GM12891 (cell line): ENCODE measurements around the gene ARHGAP15.

Source experiments
- POLR2A ChIP-seq: IDR thresholded peaks from 2 replicates; pipeline ENCODE4 v1.6.1; 2011; ENCODE audit warnings: low read depth, low read length, control low read depth
- POLR2AphosphoS5 ChIP-seq: IDR thresholded peaks from 2 replicates; pipeline ENCODE4 v1.6.1; 2011; ENCODE audit warnings: low read depth, low read length, control low read depth
- POU2F2 ChIP-seq: IDR thresholded peaks from 2 replicates; pipeline ENCODE4 v1.6.1; 2011; ENCODE audit warnings: low read depth, mild to moderate bottlenecking, control low read depth, low read length, moderate library complexity
- TAF1 ChIP-seq: IDR thresholded peaks from 2 replicates; pipeline ENCODE4 v1.6.1; 2011; ENCODE audit warnings: low read depth, low read length, control low read depth

DNA sequence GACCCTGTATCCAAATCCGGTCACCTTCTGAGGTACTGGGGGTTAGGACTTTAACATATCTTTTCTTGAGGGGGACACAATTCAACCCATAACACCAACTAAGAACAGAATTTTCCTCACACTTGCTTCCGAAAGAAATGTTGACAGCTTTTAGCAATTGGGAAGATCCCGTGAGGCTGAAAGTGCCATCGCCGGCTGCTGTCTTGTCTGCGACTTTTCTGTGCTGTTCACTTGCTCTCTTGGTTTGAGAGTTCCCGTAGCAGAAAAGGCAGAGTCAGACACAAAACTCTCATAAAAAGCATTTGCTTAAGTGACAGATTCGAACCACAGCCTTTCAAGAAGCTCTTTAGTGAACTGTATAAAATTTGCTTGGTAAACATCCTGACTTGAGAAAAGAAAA is 253.4 kb downstream of the ARHGAP15 start:
- TF ChIP-seq POLR2A (no peak), TAF1 (no peak), POLR2AphosphoS5 (no peak), POU2F2 (no peak)
